Kidney (tissue), 14 donors: ENCODE measurements around the gene DYRK3. TPM values are rescaled to one million over a fixed set of nuclear protein-coding genes. Genes with fewer than 3 reads are reported as not detected.

Experiments
- DNase-seq, 5 donors: peaks; one replicate each; pipeline ENCODE4 v3.0.0-alpha.2; 2013 to 2020
- FAIRE-seq: peaks from 2 replicates; lab custom pipeline; 2012; peaks lifted over from hg19 to GRCh38; lab: Jason Lieb, UNC
- H3K27ac ChIP-seq, 2 donors: one replicate each; pipeline ENCODE4 v1.7.0; 2013; ENCODE audit warnings: low read depth in 2 of 2, low read length in 2 of 2, inconsistent platforms in 1 of 2
- H3K27me3 ChIP-seq: one replicate; pipeline ENCODE4 v1.7.1; 2013; ENCODE audit warnings: low read length, inconsistent platforms; ENCODE audit not compliant: control insufficient read depth, insufficient read depth
- H3K36me3 ChIP-seq, 3 donors: one replicate each; pipeline versions ENCODE4 v1.7.0 to v1.7.1; 2013; ENCODE audit warnings: low read length in 3 of 3, control low read depth in 1 of 3, inconsistent platforms in 1 of 3; ENCODE audit not compliant: insufficient read depth in 3 of 3, control insufficient read depth in 2 of 3
- H3K4me1 ChIP-seq, 3 donors: one replicate each; pipeline versions ENCODE4 v1.7.0 to v1.7.1; 2013; ENCODE audit warnings: low read length in 3 of 3, inconsistent platforms in 1 of 3, low read depth in 1 of 3; ENCODE audit not compliant: control insufficient read depth in 2 of 3, insufficient read depth in 2 of 3
- H3K4me3 ChIP-seq, 3 donors: one replicate each; pipeline versions ENCODE4 v1.7.0 to v1.8.1; 2013; ENCODE audit warnings: low read length in 3 of 3, control low read depth in 1 of 3, inconsistent platforms in 1 of 3
- H3K9ac ChIP-seq, 3 donors: one replicate each; pipeline versions ENCODE4 v1.7.0 to v1.7.1; 2013; ENCODE audit warnings: low read length in 3 of 3, control low read depth in 1 of 3, inconsistent platforms in 1 of 3
- H3K9me3 ChIP-seq, 3 donors: one replicate each; pipeline versions ENCODE4 v1.7.0 to v1.7.1; 2013; ENCODE audit warnings: low read length in 3 of 3, control low read depth in 1 of 3, inconsistent platforms in 1 of 3; ENCODE audit not compliant: control insufficient read depth in 2 of 3, insufficient read depth in 1 of 3
- CTCF ChIP-seq: IDR thresholded peaks from 3 replicates; pipeline ENCODE4 v1.5.1; 2012; ENCODE audit warnings: mild to moderate bottlenecking, moderate library complexity, borderline replicate concordance; ENCODE audit not compliant: insufficient read depth; ENCODE audit errors: extremely low read depth
- intact Hi-C: fragments of 100-400 bp; cut with DNase I; formaldehyde crosslinking; loops from one replicate; pipeline ENCODE4 v1.11.1; 2022
- polyA plus RNA-seq: library from polyadenylated mRNA; stranded (reverse); fragments of 350-450 nt; fragmentation: Illumina TruSeq; extraction: RNeasy Lipid Tissue Mini Kit (QIAGEN cat#74804); gene quantifications from one replicate; pipeline ENCODE4 v1.2.3, GENCODE V29; 2014; ENCODE audit warnings: low read depth, low replicate concordance; ENCODE audit not compliant: insufficient read depth
- total RNA-seq: library from RNA; stranded (reverse); fragmentation: NEBNext Ultra II Directional; extraction: Animal tissue kit (Norgen Biotek cat#: 25700); gene quantifications from one replicate; pipeline ENCODE4 v1.2.1, GENCODE V29; 2021
- donor health status: control.
- donor health status: control.
- donor health status: control.
- donor health status: control.
- donor health status: control.
- donor health status: DM: yes; HTN: yes; CAD: no.
- donor health status: Normal renal cell carcinoma (clear cell type).

Gene DYRK3
- total and polyA plus RNA-seq, 2 donors from 2014 or later: 3.5 to 12.7 TPM

- peaks cover 0 to 11% (median 3%) of the 10 kb centered on the region in 3 donors for H3K36me3 ChIP-seq
- no peak overlapping the region for H3K4me3 ChIP-seq
- DNase-seq (no peak), FAIRE-seq (no peak)
- H3K27me3 ChIP-seq: no peaks in the 10 kb centered on the region
- H3K4me1 ChIP-seq: no peaks in the 10 kb centered on the region
- H3K9me3 ChIP-seq: no peaks in the 10 kb centered on the region
- intact Hi-C loops: no loop called here
- no peak for TF ChIP-seq CTCF
- no peak overlapping the region for H3K27ac ChIP-seq
- no peak overlapping the region for H3K9ac ChIP-seq
Observed at GRCh38 chr1:206643118-206643698, 7.9 kb downstream of the DYRK3 start.

GRCh38 chr1:206646504-206646903, 11.2 kb downstream of the DYRK3 start:
- intact Hi-C loops: no loop called here
- H3K9me3 ChIP-seq: no peaks in the 10 kb centered on the region
- H3K27ac ChIP-seq: no peak overlapping the region
- H3K27me3 ChIP-seq: no peaks in the 10 kb centered on the region
- H3K36me3 ChIP-seq: peaks cover 0 to 14% (median 3%) of the 10 kb centered on the region in 3 donors
- no peaks in the 10 kb centered on the region for H3K4me1 ChIP-seq
- TF ChIP-seq CTCF: no peak
- H3K9ac ChIP-seq: no peak overlapping the region
- FAIRE-seq (no peak), DNase-seq (no peak)
- no peak overlapping the region for H3K4me3 ChIP-seq

- peaks cover 0 to 14% (median 3%) of the 10 kb centered on the region in 3 donors for H3K36me3 ChIP-seq
Observed at GRCh38 chr1:206647224-206647623, 11.9 kb downstream of the DYRK3 start.

More at GRCh38 chr1:206647224-206647623, 11.9 kb downstream of the DYRK3 start:
- Histone ChIP-seq H3K27me3 (no peaks in the 10 kb centered on the region), H3K4me1 (no peaks in the 10 kb centered on the region), H3K9me3 (no peaks in the 10 kb centered on the region), H3K4me3 (no peak overlapping the region), H3K27ac (no peak overlapping the region), H3K9ac (no peak overlapping the region)
- intact Hi-C loops: no loop called here
- no peak for TF ChIP-seq CTCF
- FAIRE-seq (no peak), DNase-seq (no peak)
